ES-I3 (cell line): ENCODE data around the gene WBP4.
"Not testable (repeated sequence)": the region's sequence is repeated elsewhere in the genome, so short reads cannot be mapped to it uniquely, and the experiment has no call there.

Experiments used
- H3K36me3 ChIP-seq: 2 replicates; pipeline ENCODE4 v1.6.1; 2013; ENCODE audit warnings: mild to moderate bottlenecking, low read length, control low read depth, moderate library complexity; ENCODE audit not compliant: insufficient read depth
- H3K4me1 ChIP-seq: 2 replicates; pipeline ENCODE4 v1.6.1; 2013; ENCODE audit warnings: mild to moderate bottlenecking, control low read depth, low read length; ENCODE audit not compliant: insufficient read depth
- H3K9ac ChIP-seq: 2 replicates; pipeline ENCODE4 v1.6.1; 2013; ENCODE audit warnings: low read depth, mild to moderate bottlenecking, low read length, moderate library complexity
- H3K9me3 ChIP-seq: 2 replicates; pipeline ENCODE4 v1.6.1; 2013; ENCODE audit warnings: mild to moderate bottlenecking, low read length, moderate library complexity; ENCODE audit not compliant: control insufficient read depth, insufficient read depth

WBP4 gene

DNA sequence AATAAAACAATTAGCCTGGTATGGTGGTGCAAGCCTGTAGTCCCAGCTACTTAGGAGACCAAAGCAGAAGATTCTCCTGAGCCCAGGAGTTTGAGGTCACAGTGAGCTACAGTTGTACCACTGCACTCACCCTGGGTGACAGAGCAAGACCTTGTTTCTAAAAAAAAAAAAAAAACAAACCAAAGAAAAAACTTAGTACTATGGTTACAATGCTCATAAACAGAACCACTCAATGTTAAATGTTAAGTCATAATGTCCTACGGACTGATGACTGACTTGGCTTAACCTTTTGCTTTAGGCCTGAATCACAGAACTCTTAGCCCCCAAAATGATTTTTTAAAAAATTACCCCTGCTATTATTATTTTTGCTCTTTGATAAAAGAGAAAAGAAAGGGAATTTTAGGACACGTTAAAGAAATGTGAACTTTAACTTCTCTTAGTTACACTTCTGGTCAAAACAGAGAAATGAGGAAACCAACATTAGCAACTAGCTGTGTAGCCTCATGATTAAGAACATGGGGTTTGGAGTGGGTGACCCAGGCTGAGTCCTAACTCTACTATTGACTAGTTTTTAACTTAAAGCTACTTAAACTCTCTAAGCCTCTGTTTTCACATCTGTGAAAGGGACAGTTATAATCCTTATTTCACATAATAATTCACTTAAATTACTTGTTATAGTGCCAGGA, 28.5 kb upstream of the WBP4 start:
- Histone ChIP-seq H3K4me1 (peaks cover 5% of the 10 kb centered on the region; the same call in 1 of the 2 replicates), H3K36me3 (no peaks in the 10 kb centered on the region), H3K9ac (no peak overlapping the region), H3K9me3 (no peaks in the 10 kb centered on the region)

DNA sequence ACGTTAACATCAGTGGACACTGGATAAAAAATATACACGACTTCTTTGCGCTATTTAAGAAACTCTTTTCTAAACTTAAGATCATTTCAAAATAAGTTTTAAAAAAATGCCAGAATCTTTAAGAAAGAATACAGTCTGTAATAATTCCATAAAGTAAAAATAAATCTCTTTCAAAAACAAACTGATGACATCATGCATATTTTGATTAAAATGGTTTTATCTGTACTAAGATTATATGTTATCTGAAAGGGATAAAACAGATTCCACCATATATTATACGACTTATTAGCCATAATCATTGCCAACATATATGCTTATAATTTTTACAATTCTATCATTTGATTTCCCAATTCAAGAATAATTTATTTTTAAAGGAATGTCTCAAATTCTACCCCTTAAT, 26.9 kb upstream of the WBP4 start:
- H3K9me3 ChIP-seq = no peaks in the 10 kb centered on the region
- no peak overlapping the region for H3K9ac ChIP-seq
- H3K4me1 ChIP-seq = peaks cover 5% of the 10 kb centered on the region; the same call in 1 of the 2 replicates
- no peaks in the 10 kb centered on the region for H3K36me3 ChIP-seq

DNA sequence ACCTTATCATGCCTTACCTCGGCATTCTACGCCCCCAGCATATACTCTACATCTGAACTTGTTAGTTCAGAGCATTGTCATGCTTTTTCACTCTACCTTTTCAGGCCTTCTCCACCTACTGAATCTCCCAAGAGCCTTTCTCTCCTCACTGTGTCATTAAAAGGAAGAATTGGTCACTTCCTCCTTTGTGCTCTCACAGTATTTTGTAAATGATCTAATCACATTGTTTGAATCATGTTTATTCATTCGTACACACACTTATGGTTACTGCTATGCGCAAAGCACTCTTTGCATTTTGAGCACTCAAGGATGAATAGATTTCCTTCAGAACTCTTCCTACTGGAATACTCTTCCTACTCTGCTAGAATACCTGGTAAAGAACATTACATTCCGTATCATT, 26.4 kb upstream of the WBP4 start:
- H3K4me1 ChIP-seq = peaks cover 5% of the 10 kb centered on the region; the same call in 1 of the 2 replicates
- H3K36me3 ChIP-seq = no peaks in the 10 kb centered on the region
- no peak overlapping the region for H3K9ac ChIP-seq
- no peaks in the 10 kb centered on the region for H3K9me3 ChIP-seq

DNA sequence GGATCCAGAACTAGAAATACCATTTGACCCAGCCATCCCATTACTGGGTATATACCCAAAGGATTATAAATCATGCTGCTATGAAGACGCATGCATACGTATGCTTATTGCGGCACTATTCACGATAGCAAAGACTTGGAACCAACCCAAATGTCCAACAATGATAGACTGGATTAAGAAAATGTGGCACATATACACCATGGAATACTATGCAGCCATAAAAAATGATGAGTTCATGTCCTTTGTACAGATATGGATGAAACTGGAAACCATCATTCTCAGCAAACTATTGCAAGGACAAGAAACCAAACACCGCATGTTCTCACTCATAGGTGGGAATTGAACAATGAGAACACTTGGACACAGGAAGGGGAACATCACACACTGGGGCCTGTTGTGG, 24.8 kb upstream of the WBP4 start:
- H3K9ac ChIP-seq, H3K4me1 ChIP-seq, H3K9me3 ChIP-seq, H3K36me3 ChIP-seq: not testable (repeated sequence)

DNA sequence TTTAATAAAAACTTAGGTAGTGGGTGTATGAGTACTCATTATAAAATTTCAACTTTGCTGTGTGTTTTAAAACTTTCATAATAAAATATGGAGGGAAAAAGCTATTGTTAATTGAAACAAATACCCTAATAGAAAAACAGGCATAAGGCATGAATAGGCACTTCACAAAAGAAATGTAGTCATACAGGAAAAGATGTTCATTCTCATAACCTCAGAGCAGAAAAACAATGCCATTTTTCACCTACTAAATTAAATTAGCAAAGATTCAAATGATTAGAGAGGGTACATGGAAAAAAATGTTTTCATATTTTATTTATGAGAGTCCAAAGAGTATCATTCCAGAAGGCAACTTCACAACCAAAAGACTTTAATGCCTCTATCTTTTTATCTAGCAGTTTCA, 21.6 kb upstream of the WBP4 start:
- Histone ChIP-seq H3K9me3 (no peaks in the 10 kb centered on the region), H3K4me1 (peaks cover 4% of the 10 kb centered on the region; the same call in 1 of the 2 replicates), H3K9ac (no peak overlapping the region), H3K36me3 (no peaks in the 10 kb centered on the region)

DNA sequence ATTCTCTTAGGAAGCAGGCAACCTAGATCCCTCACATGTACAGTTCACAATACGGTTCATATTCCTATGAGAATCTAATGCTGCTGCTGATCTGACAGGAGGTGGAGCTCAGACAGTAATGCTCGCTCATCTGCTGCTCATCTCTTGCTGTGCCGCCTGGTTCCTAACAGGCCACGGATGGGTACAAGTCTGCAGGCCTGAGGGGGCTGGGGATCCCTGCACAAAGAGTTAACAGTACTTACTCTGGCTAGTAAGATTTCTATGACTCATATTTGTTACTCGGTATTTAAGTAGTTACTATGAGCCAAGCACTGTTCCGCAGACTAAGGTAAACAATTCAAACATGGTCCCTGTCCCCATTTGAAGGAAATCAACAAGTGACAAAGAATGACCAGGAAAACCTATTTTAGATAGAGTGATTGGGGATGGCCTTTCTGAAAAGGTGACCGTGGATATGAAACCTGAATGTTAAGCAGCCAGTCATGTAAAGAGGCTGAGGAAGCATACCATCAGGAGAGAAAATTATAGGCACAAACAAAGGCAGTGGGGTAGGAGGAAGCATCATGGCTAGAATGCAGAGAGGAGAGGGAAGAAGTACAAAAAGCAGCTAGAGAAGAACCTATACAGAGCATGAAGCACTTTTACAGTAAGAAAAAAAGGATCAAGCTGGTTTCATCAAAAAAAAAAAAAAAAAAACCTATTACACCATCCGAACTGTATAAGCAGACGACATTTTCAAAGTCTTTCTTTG, 20.6 kb upstream of the WBP4 start:
- H3K9ac ChIP-seq = no peak overlapping the region
- no peaks in the 10 kb centered on the region for H3K4me1 ChIP-seq
- H3K36me3 ChIP-seq = no peaks in the 10 kb centered on the region
- H3K9me3 ChIP-seq = no peaks in the 10 kb centered on the region

DNA sequence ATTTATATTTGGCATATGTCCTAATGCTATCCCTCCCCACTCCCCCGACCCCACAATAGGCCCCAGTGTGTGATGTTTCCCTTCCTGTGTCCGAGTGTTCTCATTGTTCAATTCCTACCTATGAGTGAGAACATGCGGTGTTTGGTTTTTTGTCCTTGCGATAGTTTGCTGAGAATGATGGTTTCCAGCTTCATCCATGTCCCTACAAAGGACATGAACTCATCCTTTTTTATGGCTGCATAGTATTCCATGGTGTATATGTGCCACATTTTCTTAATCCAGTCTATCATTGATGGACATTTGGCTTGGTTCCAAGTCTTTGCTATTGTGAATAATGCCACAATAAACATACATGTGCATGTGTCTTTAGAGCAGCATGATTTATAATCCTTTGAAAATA, 18.9 kb upstream of the WBP4 start:
- H3K4me1 ChIP-seq, H3K9me3 ChIP-seq, H3K36me3 ChIP-seq, H3K9ac ChIP-seq: not testable (repeated sequence)

DNA sequence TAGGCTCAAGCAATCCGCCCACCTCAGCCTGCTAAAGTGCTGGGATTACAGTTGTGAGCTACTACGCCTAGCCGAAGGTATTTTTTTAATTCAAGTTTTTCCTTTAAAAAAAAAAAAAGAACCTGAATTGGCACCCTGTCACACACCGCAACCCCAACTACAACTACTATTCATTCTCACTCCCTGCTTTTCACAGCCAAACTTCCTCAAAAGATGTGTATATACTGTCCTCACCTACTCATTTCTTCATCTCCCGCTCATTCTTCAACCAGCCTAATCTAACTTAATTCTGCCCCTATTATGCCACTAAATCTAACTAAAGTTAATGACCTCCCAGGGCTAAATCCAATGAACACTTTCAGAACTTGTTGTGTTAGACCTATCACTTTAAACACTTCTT, 12.7 kb upstream of the WBP4 start:
- Histone ChIP-seq H3K36me3 (peaks cover 2% of the 10 kb centered on the region; the same call in 1 of the 2 replicates), H3K9me3 (peaks cover 15% of the 10 kb centered on the region; the same call in 1 of the 2 replicates), H3K4me1 (no peaks in the 10 kb centered on the region), H3K9ac (no peak overlapping the region)

DNA sequence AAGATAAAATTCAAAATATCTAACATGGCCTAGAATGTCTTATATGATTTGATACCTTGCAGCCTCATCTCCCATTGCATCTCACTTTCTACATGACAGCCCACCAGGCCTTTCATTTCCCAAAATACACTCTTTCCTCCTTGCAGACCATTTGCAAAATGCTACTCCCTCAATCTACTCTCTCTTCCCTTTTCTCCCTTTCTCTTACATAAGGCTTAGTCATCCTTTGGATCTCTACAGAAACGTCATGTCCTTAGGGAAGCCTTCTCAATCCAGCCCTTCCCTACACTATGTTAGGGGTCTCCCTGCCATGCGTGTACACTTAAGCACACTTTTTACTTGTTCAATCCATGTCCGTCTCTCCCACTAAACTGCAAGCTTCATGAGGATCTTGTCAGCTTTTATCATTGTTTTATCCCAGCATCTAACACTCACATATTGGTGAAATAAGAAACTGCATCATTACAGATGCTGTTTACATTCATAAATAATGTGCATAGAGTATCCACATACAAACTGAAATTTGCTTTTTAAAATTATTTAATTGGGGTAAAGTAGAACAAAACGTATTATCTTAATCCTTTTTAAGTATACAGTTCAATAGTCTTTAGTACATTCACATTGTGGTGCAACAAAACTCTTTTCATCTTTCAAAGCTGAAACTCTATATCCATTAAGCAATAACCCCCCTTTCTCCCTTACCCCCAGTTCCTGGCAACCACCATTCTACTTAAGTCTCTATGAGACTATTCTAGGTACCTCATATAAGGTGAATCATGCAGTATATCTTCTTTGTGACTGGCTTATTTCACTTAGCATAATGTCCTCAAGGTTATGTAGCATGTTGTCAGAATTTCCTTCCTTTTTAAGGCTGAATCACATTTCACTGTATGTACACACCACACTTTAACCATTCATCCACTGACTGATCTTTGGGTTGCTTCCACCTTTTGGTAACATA, 11.5 kb upstream of the WBP4 start:
- no peaks in the 10 kb centered on the region for H3K4me1 ChIP-seq
- H3K9me3 ChIP-seq = peaks cover 15% of the 10 kb centered on the region; the same call in 1 of the 2 replicates
- peaks cover 2% of the 10 kb centered on the region; the same call in 1 of the 2 replicates for H3K36me3 ChIP-seq
- no peak overlapping the region for H3K9ac ChIP-seq

DNA sequence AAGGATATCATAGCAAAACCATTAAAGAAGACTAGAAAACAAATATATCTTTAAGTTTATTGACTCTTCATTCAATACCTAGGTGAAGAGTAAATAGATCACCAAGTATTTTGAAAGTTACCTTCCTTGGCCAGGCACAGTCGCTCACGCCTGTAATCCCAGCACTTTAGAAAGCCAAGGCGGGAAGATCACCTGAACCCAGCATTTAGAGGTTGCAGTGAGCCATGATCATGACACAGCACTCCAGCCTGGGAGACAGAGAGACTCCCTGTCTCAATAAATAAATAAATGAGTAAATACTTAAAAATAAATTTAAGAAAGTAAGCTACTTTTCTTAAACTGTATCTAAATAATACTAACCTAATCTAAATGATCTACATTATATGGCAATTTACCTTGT, 8.9 kb upstream of the WBP4 start:
- Histone ChIP-seq H3K9ac (no peak overlapping the region), H3K4me1 (no peaks in the 10 kb centered on the region), H3K9me3 (peaks cover 15% of the 10 kb centered on the region; the same call in 1 of the 2 replicates), H3K36me3 (peaks cover 2% of the 10 kb centered on the region; the same call in 1 of the 2 replicates)

DNA sequence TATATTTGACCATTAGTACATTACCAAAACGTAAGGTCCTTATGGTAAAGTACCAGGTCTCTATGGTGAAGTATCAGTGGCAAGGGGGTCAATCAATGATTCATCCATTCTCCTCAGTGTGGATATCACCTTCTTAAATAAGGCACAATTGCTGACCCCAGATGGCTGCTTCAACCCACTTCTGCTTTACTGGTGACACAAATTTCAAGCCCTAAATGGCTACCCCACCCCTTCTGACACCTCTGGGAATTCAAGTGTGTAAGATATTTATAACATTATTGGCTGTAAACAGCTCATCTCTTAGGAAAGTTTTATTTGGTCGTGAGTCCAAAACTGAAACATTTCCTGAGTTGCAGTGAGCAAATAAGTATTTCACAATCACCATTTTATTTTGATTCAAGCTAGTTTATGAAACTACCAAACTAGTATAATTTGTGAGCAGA, 7.9 kb upstream of the WBP4 start:
- H3K4me1 ChIP-seq = 0 out of 2 replicates have a peak, but pooled peaks cover 3% of the 10 kb centered on the region
- H3K9me3 ChIP-seq = peaks cover 11% of the 10 kb centered on the region; the same call in 1 of the 2 replicates

DNA sequence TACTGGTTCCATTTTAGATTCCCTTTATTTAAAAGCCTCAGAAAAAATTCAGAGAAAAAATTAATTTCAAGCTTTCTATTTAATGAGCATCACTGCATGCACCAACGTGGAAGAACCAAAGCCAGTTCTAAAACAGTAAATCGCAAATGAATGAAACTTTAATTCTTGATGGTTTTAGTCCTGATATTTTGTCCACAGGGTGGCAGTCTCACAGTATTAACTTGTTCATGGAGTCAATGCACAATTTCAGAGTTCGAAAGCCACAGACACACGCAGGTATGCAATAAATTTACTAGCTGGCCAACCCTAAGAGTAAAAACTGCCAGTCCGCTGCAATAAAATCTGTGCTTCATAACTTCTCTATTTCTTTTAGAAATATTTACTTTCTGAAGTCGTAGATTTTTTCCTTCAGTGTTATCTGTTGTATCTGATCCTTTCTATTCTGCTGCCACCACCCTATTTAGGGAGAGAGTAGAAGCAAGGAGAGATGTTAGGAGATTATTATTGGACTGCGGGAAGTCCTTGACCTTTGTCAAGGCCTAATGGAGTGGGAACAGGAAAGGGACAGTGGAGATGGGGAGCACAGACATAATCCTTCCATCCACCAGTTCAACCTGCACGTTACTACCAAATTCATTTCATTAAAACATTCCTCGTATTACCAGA, 7.0 kb upstream of the WBP4 start:
- Histone ChIP-seq H3K4me1 (0 out of 2 replicates have a peak, but pooled peaks cover 4% of the 10 kb centered on the region), H3K9ac (no peak overlapping the region), H3K36me3 (peaks cover 2% of the 10 kb centered on the region; the same call in 1 of the 2 replicates), H3K9me3 (0 out of 2 replicates have a peak, but pooled peaks cover 2% of the 10 kb centered on the region)

More for the DNA sequence above, 7.9 kb upstream of the WBP4 start:
- Histone ChIP-seq H3K36me3 (peaks cover 2% of the 10 kb centered on the region; the same call in 1 of the 2 replicates), H3K9ac (no peak overlapping the region)

DNA sequence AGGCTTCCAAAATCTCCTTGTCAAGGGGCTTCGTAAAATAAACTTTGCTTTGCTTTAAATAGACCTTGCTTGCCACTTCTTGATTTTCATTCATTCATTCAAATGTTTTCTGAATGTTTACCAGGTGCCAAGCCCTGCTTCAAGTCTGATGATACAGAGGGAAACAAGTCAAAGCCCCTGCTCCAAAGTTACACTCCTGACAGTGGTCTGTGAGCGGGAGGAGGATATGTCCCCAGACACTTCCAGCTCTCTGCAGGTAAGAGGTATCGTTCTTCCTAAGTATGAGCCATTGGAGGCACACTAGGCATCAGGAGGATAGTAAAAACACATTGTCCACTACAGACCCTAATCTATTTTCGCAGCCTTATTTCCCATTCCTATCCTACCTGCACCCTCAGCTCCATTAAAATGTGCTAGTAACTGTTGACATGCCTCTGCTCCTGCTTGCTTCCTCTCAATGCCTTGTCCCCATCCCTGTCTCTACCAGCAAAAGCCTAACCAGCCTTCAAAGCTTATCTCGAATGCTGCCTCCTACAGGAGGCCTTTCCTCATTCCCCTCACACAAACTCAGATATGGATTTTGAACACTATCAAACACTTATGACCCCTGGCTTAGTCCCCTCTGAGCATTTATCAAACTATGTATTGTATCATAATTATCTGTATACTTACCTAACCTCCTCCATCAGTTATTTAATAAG, 6.2 kb upstream of the WBP4 start:
- Histone ChIP-seq H3K4me1 (0 out of 2 replicates have a peak, but pooled peaks cover 4% of the 10 kb centered on the region), H3K9ac (no peak overlapping the region), H3K9me3 (no peaks in the 10 kb centered on the region), H3K36me3 (no peaks in the 10 kb centered on the region)
